ENCODE results near the gene CCDC88A.

The CCDC88A gene

GRCh38 chr2:55384786-55385185, 34.9 kb downstream of the CCDC88A start:
- Histone ChIP-seq H3K9ac (ENCODE audit: low read length) (no peak overlapping the region), H3K4me2 (ENCODE audit: low read length) (no peak overlapping the region), H2AFZ (ENCODE audit: low read depth, low read length) (no peak overlapping the region), H4K20me1 (ENCODE audit: insufficient read depth, low read length) (no peaks in the 10 kb centered on the region), H3K36me3 (replicated peaks; ENCODE audit: low read depth, low read length) (no peaks in the 10 kb centered on the region), H3K27ac (ENCODE audit: low read length) (no peak overlapping the region), H3K9me3 (ENCODE audit: insufficient read depth, low read length) (no peaks in the 10 kb centered on the region), H3K4me1 (ENCODE audit: low read length) (no peaks in the 10 kb centered on the region), H3K79me2 (ENCODE audit: low read length) (no peaks in the 10 kb centered on the region), H3K4me3 (ENCODE audit: low read length) (no peak overlapping the region), H3K27me3 (ENCODE audit: low read depth, low read length) (no peaks in the 10 kb centered on the region)
- no peak for TF ChIP-seq EZH2phosphoT487 (IDR thresholded peaks at IDR 0.05; ENCODE audit: low read depth)
- no peak for TF ChIP-seq CTCF (IDR thresholded peaks at IDR 0.05; ENCODE audit: low read depth, low read length)

- Histone ChIP-seq H3K27ac (ENCODE audit: low read length) (no peak overlapping the region), H3K4me1 (ENCODE audit: low read length) (no peaks in the 10 kb centered on the region), H3K79me2 (ENCODE audit: low read length) (no peaks in the 10 kb centered on the region), H3K4me2 (ENCODE audit: low read length) (no peak overlapping the region), H4K20me1 (ENCODE audit: insufficient read depth, low read length) (no peaks in the 10 kb centered on the region), H3K4me3 (ENCODE audit: low read length) (no peak overlapping the region), H3K9me3 (ENCODE audit: insufficient read depth, low read length) (no peaks in the 10 kb centered on the region), H2AFZ (ENCODE audit: low read depth, low read length) (no peak overlapping the region), H3K27me3 (ENCODE audit: low read depth, low read length) (no peaks in the 10 kb centered on the region), H3K9ac (ENCODE audit: low read length) (no peak overlapping the region), H3K36me3 (replicated peaks; ENCODE audit: low read depth, low read length) (peaks cover 3% of the 10 kb centered on the region)
- TF ChIP-seq CTCF (IDR thresholded peaks at IDR 0.05; ENCODE audit: low read depth, low read length), result no peak
- no peak for TF ChIP-seq EZH2phosphoT487 (IDR thresholded peaks at IDR 0.05; ENCODE audit: low read depth)
Measured at GRCh38 chr2:55371376-55371775, 48.3 kb downstream of the CCDC88A start.

GRCh38 chr2:55370208-55370607, 49.4 kb downstream of the CCDC88A start:
- no peaks in the 10 kb centered on the region for H3K4me1 ChIP-seq (ENCODE audit: low read length)
- H2AFZ ChIP-seq (ENCODE audit: low read depth, low read length), result no peak overlapping the region
- no peak for TF ChIP-seq CTCF (IDR thresholded peaks at IDR 0.05; ENCODE audit: low read depth, low read length)
- TF ChIP-seq EZH2phosphoT487 (IDR thresholded peaks at IDR 0.05; ENCODE audit: low read depth), result no peak
- H3K9me3 ChIP-seq (ENCODE audit: insufficient read depth, low read length), result no peaks in the 10 kb centered on the region
- no peak overlapping the region for H3K27ac ChIP-seq (ENCODE audit: low read length)
- no peaks in the 10 kb centered on the region for H3K27me3 ChIP-seq (ENCODE audit: low read depth, low read length)
- H3K4me2 ChIP-seq (ENCODE audit: low read length), result no peak overlapping the region
- no peaks in the 10 kb centered on the region for H3K79me2 ChIP-seq (ENCODE audit: low read length)
- no peak overlapping the region for H3K9ac ChIP-seq (ENCODE audit: low read length)
- H3K4me3 ChIP-seq (ENCODE audit: low read length), result no peak overlapping the region
- H3K36me3 ChIP-seq (replicated peaks; ENCODE audit: low read depth, low read length), result peaks cover 3% of the 10 kb centered on the region
- H4K20me1 ChIP-seq (ENCODE audit: insufficient read depth, low read length), result no peaks in the 10 kb centered on the region

- Histone ChIP-seq H2AFZ (ENCODE audit: low read depth, low read length) (no peak overlapping the region), H3K9ac (ENCODE audit: low read length) (no peak overlapping the region), H3K4me3 (ENCODE audit: low read length) (no peak overlapping the region), H3K4me2 (ENCODE audit: low read length) (no peak overlapping the region), H3K9me3 (ENCODE audit: insufficient read depth, low read length) (no peaks in the 10 kb centered on the region), H3K27ac (ENCODE audit: low read length) (no peak overlapping the region), H3K36me3 (replicated peaks; ENCODE audit: low read depth, low read length) (no peaks in the 10 kb centered on the region), H4K20me1 (ENCODE audit: insufficient read depth, low read length) (no peaks in the 10 kb centered on the region), H3K4me1 (ENCODE audit: low read length) (0 out of 2 replicates have a peak, but pooled peaks cover 6% of the 10 kb centered on the region), H3K27me3 (ENCODE audit: low read depth, low read length) (no peaks in the 10 kb centered on the region), H3K79me2 (ENCODE audit: low read length) (no peaks in the 10 kb centered on the region)
- TF ChIP-seq CTCF (IDR thresholded peaks at IDR 0.05; ENCODE audit: low read depth, low read length) (no peak), EZH2phosphoT487 (IDR thresholded peaks at IDR 0.05; ENCODE audit: low read depth) (no peak)
Measured at GRCh38 chr2:55365303-55365702, 54.4 kb downstream of the CCDC88A start.

All from OCI-LY3 (cell line).